Subcutaneous adipose tissue (tissue), 4 donors: ENCODE data around the gene RDX. TPM values are rescaled to one million over a fixed set of nuclear protein-coding genes. Genes with fewer than 3 reads are reported as not detected.

ENCODE experiments used
- CTCF ChIP-seq: fragments of 450-650 bp; IDR thresholded peaks from one replicate; pipeline ENCODE4 v1.5.1; 2016; ENCODE audit warnings: low read depth, mild to moderate bottlenecking, control low read depth, antibody characterized with exemption, moderate library complexity
- total RNA-seq, 4 donors: library from RNA; depleted of rRNA; stranded (reverse); fragments of >200 nt; gene quantifications; one replicate each; pipeline ENCODE4 v1.1.0, GENCODE V29; 2016

RDX gene
- total RNA-seq, 4 donors from 2014 or later = 74.9 to 169 (median 106) TPM

- no peak for TF ChIP-seq CTCF
Measured at GRCh38 chr11:110242746-110243145, 53.7 kb downstream of the RDX start.

DNA sequence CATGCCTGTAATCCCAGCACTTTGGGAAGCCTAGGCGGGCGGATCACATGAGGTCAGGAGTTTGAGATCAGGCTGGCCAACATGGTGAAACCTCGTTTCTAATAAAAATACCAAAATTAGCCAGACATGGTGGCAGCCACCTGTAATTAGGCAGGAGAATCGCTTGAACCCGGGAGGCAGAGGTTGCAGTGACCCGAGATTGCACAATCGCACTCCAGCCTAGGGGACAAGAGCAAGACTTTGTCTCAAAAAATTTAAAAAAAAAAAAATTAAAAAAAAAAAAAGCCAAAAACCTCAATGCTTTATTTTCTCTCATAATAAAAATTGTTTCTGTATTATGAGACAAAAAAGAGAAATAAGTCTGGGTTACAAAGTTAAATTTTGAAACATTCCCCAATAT, 54.2 kb downstream of the RDX start:
- no peak for TF ChIP-seq CTCF

GRCh38 chr11:110235966-110236365, 60.4 kb downstream of the RDX start:
- no peak for TF ChIP-seq CTCF

GRCh38 chr11:110230377-110230776, 66.0 kb downstream of the RDX start:
- no peak for TF ChIP-seq CTCF

- TF ChIP-seq CTCF = no peak
Measured at GRCh38 chr11:110219006-110219785, 77.2 kb downstream of the RDX start.

GRCh38 chr11:110217936-110218335, 78.5 kb downstream of the RDX start:
- TF ChIP-seq CTCF = no peak

DNA sequence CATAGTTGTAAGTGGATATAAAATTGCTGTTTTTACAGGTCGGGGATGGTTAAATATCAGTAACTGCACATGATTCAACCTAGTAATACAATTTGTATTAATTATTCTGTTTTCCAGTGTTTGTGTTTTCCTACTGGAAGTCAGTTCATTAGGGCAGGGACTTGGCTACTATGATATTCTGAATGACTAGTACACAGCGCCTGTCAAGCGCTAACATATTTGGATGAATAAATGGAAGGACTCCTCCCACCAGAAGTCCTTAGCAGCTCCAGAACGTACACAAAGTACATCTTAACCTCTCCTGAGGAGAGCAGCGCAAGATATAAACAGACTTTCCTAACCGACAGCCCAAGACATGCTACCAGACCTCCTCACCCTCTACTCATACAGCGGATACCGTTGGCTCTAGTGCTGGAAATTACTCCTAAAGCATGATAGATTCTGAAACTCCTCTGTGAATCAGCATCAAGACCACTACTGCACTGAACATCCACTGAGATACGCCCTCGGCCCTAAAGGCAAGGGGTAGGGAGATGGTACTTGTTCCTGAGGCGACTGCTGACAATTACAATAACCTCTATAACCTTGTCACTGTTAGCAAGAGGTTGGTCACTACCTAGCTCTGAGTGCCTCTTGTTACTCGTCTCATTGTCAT, 79.1 kb downstream of the RDX start:
- TF ChIP-seq CTCF = no peak
